GM12878 (cell line): ENCODE data around the gene EIF4EBP2. TPM values are rescaled to one million over a fixed set of nuclear protein-coding genes. Genes with fewer than 3 reads are reported as not detected.

Experiments
- ATF3 ChIP-seq: IDR thresholded peaks from 2 replicates; pipeline ENCODE4 v1.6.1; 2011; ENCODE audit warnings: low read depth, mild to moderate bottlenecking, low read length, moderate library complexity, borderline replicate concordance; ENCODE audit errors: extremely low read depth
- BACH1 ChIP-seq: fragments of 450-650 bp; IDR thresholded peaks from 2 replicates; pipeline ENCODE4 v1.6.1; 2017; ENCODE audit warnings: mild to moderate bottlenecking, borderline replicate concordance
- BHLHE40 ChIP-seq, 2 experiments: fragments of 450-650 bp in 1 of 2; IDR thresholded peaks; 2 replicates each; pipeline ENCODE4 v1.6.1; 2011 to 2017; ENCODE audit warnings: low read depth in 2 of 2, borderline replicate concordance in 1 of 2, improper control_type of control experiment in 1 of 2, low read length in 1 of 2, mild to moderate bottlenecking in 1 of 2
- E2F8 ChIP-seq: fragments of 450-650 bp; IDR thresholded peaks from 2 replicates; pipeline ENCODE4 v1.6.1; 2018; ENCODE audit warnings: mild to moderate bottlenecking, low read depth, moderate library complexity; ENCODE audit not compliant: partially characterized antibody
- ETV6 ChIP-seq, 2 experiments: fragments of 450-650 bp in 1 of 2; IDR thresholded peaks in 1 of 2; conservative IDR thresholded peaks in 1 of 2; 2 replicates each; pipeline ENCODE4 v1.6.1; 2014; ENCODE audit warnings: antibody characterized with exemption in 1 of 2, borderline replicate concordance in 1 of 2, low read depth in 1 of 2, mild to moderate bottlenecking in 1 of 2, moderate library complexity in 1 of 2
- HDAC6 ChIP-seq: fragments of 200-600 bp; sonication (generic); IDR thresholded peaks from one replicate; pipeline ENCODE4 v1.8.0; 2017; ENCODE audit warnings: antibody characterized with exemption; ENCODE audit not compliant: unreplicated experiment
- NR2F1 ChIP-seq: fragments of 450-650 bp; conservative IDR thresholded peaks from 2 replicates; pipeline ENCODE4 v1.6.1; 2017; ENCODE audit warnings: mild to moderate bottlenecking
- POLR2AphosphoS2 ChIP-seq: IDR thresholded peaks from 2 replicates; pipeline ENCODE4 v1.6.1; 2011; ENCODE audit warnings: low read depth, mild to moderate bottlenecking, low read length, improper control_type of control experiment, moderate library complexity
- RUNX3 ChIP-seq: IDR thresholded peaks from 2 replicates; pipeline ENCODE4 v1.6.1; 2012; ENCODE audit warnings: low read length, inconsistent platforms
- SUZ12 ChIP-seq: fragments of 200-600 bp; sonication (generic); IDR thresholded peaks from one replicate; pipeline ENCODE4 v1.6.1; 2018; ENCODE audit warnings: antibody characterized with exemption, mild to moderate bottlenecking; ENCODE audit not compliant: unreplicated experiment
- ZBTB33 ChIP-seq: fragments of 450-650 bp; IDR thresholded peaks from 2 replicates; pipeline ENCODE4 v1.6.1; 2017; ENCODE audit warnings: mild to moderate bottlenecking
- ZBTB4 ChIP-seq: fragments of 450-650 bp; formaldehyde crosslinking; IDR thresholded peaks from 2 replicates; pipeline ENCODE4 v1.4.0; 2022; ENCODE audit warnings: mild to moderate bottlenecking, moderate library complexity
- ZBTB40 ChIP-seq: fragments of 450-650 bp; IDR thresholded peaks from 2 replicates; pipeline ENCODE4 v1.6.1; 2016; ENCODE audit warnings: mild to moderate bottlenecking, moderate library complexity, borderline replicate concordance
- polyA plus RNA-seq, 11 experiments: library from polyadenylated mRNA; depleted of rRNA in 4 of 11; unstranded in 6 of 11; stranded (reverse) in 5 of 11; fragments of >200 nt; fragmentation: Nextera tagmentation in 4 of 11; fragmentation: Illumina TruSeq in 1 of 11; extraction: Ambion mirVana in 4 of 11; extraction: Trizol in 1 of 11; gene quantifications; 1 replicate in 1 of 11; 2 replicates in 10 of 11; pipeline versions ENCODE4 v1.2.1 to v1.2.3, GENCODE V29; 2011 to 2016; ENCODE audit warnings: inconsistent platforms in 2 of 11, missing spikeins in 2 of 11, low read depth in 1 of 11
- total RNA-seq, 4 experiments: library from RNA; depleted of rRNA in 3 of 4; stranded (reverse); fragments of >200 nt in 3 of 4; fragmentation: Illumina TruSeq in 1 of 4; extraction: Trizol in 1 of 4; gene quantifications; 2 replicates each; pipeline versions ENCODE4 v1.2.1 to v1.2.3, GENCODE V29; 2013 to 2021

Gene EIF4EBP2
- total and polyA plus RNA-seq, 10 of the 15 experiments (the other 5 are each of a cell fraction or from before 2014, with no cell fraction given) = 14.4 to 51.3 (median 28.9) TPM

GRCh38 chr10:70355051-70356021 is 48.6 kb upstream of the EIF4EBP2 start (continued):
- peak; percentile 97 for TF ChIP-seq RUNX3
- TF ChIP-seq NR2F1 = peak; percentile 80
- TF ChIP-seq ZBTB4 (CRISPR knock-in tag) = no peak
- peak; percentile 47 for TF ChIP-seq E2F8
- TF ChIP-seq BHLHE40 (IDR thresholded peaks at IDR 0.05; ENCODE audit: borderline replicate concordance in 1 of 2, low read depth in 2 of 2, low read length in 1 of 2) = peak; percentile 62 to 66; a peak in 3 of 4 replicates
- TF ChIP-seq HDAC6 = no peak
- no peak for TF ChIP-seq ATF3
- no peak for TF ChIP-seq ZBTB33
- peak in 1 of 2 experiments; percentile 91; a peak in 2 of 4 replicates for TF ChIP-seq ETV6 (conservative IDR thresholded peaks at IDR 0.05 in 1 of 2, IDR thresholded peaks at IDR 0.05 in 1 of 2; ENCODE audit: borderline replicate concordance in 1 of 2, low read depth in 1 of 2)
- peak; percentile 84; the same call in 1 of the 2 replicates for TF ChIP-seq BACH1
- TF ChIP-seq POLR2AphosphoS2 = no peak
- TF ChIP-seq SUZ12 = no peak
- TF ChIP-seq ZBTB40 = no peak; the same call in 1 of the 2 replicates
